HG03354 (cell line): ENCODE data around the gene CYLC2.

Experiments
- ATAC-seq: cut with Tn5 transposase; IDR thresholded peaks from one replicate; pipeline ENCODE4 v1.9.1; 2021; ENCODE audit warnings: mild to moderate bottlenecking; ENCODE audit not compliant: unreplicated experiment, poor library complexity, severe bottlenecking

CYLC2 gene, protein sequence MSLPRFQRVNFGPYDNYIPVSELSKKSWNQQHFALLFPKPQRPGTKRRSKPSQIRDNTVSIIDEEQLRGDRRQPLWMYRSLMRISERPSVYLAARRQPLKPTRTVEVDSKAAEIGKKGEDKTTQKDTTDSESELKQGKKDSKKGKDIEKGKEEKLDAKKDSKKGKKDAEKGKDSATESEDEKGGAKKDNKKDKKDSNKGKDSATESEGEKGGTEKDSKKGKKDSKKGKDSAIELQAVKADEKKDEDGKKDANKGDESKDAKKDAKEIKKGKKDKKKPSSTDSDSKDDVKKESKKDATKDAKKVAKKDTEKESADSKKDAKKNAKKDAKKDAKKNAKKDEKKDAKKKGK

DNA sequence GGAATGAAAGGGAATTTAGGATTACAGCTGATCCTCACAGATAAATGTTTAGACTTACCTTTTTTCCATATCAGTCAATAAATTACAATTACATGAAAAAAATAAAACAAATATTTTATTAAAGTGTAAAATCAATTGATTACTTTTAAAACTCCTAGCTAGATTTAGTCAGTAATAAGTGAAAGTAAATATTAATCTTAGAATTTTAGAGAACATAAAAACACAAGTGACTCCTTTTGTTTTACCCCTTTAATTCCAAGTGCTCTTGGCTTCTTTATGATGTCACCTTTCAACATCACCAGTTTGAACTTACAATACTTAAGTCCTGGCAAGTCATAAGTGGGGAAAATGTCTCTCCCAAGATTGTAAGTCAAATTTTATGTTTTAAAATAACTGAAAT, at the start of gene CYLC2:
CYLC2 (plus strand) TSS at position 301 of the 400 bp plus-strand sequence; CDS start at position 349, 48 bp downstream.
- no peak for ATAC-seq

DNA sequence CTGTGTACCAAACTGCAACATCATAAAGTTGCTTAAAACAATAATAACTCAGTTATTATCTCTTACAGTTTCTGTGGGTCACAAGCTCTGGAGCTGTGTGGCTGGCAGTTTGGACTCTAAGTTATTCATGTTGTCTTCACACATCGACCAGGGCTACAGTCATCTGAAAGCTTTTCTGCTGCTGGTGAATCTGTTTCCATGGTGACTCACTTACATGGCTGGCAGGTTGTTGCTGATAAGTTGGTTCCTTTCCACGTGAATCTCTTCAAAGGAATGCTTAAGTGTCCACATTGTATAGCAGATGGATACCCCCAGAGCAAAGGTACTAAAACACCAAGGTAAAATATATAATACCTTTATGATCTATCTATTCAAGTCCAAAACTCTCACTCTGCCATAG, 44.8 kb upstream of the CYLC2 start:
- no peak for ATAC-seq

DNA sequence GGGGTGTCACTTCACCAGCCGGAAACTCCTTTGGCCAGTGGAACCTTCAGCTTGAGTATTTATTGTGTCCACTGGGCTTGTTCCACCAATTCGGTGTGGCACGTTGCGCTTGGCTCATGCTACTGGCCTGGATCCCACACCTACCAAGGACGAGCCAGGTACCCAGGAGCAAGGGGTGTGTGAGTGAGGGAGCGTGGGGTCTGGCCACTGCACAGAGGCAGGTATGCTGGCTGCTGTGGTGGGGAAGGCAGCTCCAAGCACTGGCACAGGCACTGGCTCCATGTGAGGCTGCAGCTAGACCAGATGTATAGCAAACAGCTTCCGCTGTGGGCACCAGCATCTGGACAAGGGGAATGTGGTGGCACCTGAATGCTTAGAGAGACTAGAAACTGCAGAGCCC, 28.1 kb upstream of the CYLC2 start:
- no peak for ATAC-seq

DNA sequence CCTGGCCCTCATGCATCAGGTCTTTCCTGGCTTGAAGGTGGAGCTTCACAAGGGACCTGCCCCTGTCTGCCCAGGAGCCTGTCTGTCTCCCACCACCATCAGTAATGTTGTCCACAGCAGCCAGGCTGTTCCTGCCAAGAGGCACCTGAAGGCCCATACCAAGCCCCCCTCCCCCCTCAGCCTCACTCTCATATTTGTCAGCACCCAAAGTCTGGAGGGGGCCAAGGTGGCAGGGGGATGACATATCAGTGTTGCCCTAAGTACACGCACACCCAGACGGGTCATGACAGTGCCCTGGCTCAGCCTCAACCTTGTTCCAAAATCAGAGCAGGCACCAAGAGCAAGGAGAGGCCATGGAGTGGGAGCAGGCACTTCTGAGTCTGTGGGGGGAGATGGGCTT, 27.2 kb upstream of the CYLC2 start:
- no peak for ATAC-seq

DNA sequence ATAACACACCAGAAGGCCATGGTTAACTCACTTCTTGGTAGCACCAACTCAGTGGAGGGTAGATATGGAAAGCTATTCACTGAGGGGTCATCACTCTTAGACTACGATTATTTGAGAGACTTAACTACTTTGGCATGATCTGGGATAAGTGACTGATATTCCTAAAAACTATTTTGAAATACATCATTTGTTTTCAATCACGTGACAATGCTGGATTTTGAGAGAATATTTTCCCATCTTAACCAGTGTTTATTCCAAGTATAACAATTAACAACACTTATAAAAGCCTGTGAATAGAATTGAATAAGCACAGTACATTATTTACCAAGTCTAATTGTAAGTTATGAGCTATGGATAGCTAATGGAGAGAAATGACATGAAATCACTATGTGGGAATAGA, 22.4 kb upstream of the CYLC2 start:
- no peak for ATAC-seq

DNA sequence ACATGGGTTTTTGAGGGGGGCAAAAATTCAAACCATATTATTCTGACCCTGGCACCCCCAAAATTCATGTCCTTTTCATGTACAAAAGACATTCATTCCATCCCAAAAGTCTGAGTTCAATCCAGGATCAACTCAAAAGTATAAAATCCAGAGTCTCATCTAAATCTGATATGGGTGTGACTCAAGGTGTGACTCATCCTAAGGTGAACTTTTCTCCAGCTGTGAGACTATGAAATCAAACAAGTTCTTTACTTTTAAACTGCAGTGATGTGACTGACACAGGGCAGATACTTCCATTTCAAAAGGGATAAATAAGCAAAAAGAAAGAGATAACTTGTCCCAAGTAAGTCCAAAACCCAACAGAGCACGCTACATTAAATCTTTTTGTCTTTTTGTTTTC, 20.6 kb upstream of the CYLC2 start:
- ATAC-seq = no peak

DNA sequence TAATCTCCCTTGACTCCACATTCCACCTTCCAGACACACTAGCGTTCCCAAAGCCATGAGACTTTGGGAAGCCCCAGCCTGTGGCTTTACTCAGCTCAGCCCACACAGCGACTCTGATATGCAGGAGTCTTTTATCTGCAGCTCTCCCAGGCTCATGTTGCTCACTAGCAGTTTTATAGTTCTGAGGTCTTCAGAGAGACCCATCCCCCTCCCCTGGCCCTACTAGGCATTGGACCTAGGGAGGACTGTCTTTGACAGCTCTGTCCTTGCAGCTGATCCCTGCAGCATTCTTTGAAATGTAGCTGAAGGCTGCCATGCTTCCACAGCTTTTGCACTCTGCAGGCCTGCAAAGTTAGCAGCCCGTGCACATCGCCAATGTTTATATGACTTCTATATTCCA, 19.9 kb upstream of the CYLC2 start:
- ATAC-seq = no peak

DNA sequence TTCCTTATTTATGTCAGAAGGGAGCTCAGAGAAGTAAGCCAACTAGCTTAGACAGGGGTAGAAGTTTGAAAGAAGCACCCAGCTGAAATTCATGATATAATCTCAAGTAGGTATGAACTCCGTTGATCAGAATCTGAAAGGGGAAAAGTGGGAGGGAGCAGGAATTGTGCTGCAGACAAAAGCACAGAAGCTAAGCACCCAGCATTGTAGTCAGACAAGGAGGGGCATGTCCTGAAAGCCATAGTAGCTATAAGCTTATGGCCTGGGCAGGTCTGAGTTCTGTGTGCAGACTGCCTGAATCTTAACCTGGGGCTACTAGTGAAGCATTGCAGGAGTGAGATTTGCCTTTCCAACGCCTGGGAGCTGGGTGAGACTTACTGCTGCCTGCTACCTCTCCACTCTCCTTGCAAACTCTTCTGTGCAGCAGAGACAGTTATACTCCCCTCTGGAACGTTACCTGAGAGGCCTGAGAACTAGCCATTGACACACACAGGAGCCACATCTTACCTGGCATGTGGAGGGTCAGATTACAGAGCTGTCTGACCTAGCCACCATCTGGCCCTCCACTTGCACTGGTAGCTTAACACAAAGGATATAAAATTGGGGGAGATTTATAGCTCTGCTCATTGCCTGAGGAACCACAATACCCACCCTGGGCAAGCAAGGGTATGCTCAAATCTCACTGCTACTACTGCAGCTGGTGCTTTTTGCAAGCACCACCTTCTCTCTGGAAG, 9.8 kb upstream of the CYLC2 start:
- ATAC-seq = no peak

DNA sequence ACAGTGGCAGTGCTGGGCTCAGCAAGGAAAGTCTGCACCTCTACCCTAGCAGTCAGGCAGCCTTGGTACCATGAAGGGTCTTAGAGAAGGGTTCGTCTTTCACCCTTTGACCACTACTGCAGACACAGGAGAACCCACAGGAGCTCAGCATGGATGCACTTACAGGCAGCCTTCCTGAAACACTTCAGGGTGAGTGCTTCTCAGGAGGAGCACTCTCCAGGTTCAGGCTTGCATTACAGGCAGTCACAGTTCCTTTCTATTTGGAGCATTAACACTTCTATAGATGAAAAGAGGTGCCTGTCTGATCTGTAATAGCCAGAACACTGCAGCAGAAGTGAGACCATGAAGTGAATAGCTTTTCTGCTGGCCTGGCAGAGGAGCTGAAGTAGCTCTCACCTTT, 8.7 kb upstream of the CYLC2 start:
- no peak for ATAC-seq

DNA sequence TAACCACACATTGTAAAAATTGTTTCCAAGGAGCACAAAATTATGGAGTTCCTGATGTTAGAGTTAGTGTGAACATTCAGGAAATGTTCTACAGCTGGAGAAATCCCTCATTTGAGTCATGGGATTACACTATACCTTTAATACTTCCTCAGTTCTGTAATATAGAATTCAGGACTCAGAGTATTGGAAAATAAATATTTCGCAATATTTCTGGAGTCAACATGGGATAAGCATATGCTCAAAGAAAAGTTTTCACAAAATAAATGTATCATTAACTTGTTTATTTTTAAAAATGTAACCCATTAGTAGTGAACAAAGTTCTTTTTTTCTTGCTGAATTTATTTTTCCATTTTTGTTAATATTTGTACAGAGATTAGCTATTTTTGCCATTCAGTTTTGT, 8.6 kb downstream of the CYLC2 start:
- no peak for ATAC-seq

DNA sequence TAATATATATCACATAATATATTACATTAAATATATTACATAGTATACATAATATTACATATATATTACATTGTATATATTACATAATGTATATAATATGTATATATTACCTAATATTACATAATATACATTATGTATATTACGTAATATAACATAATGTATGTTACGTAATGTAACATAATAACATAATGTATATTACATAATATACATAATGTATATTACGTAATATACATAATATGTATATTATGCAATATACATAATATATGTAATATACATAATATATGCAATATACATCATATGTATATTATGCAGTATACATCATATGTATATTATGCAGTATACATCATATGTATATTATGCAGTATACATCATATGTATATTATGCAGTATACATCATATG, 19.1 kb downstream of the CYLC2 start:
- no peak for ATAC-seq

DNA sequence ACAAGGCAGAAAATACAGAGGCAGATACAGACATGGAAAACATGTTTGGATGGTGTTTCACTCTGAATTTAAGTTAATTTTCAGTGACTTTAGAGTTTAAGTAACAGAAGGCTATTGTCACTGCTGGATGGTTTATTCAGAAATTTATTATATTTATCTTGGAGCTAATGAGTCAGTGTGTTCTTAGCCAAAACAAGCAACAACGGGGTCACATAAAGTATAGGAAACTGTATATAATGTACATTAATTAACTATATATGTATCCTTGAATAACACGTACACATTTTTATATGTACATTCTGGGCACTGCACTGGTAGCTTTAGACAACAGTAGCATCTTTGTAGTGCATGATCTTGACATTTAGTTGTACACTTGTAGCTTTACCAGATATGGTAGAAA, 30.7 kb downstream of the CYLC2 start:
- no peak for ATAC-seq

DNA sequence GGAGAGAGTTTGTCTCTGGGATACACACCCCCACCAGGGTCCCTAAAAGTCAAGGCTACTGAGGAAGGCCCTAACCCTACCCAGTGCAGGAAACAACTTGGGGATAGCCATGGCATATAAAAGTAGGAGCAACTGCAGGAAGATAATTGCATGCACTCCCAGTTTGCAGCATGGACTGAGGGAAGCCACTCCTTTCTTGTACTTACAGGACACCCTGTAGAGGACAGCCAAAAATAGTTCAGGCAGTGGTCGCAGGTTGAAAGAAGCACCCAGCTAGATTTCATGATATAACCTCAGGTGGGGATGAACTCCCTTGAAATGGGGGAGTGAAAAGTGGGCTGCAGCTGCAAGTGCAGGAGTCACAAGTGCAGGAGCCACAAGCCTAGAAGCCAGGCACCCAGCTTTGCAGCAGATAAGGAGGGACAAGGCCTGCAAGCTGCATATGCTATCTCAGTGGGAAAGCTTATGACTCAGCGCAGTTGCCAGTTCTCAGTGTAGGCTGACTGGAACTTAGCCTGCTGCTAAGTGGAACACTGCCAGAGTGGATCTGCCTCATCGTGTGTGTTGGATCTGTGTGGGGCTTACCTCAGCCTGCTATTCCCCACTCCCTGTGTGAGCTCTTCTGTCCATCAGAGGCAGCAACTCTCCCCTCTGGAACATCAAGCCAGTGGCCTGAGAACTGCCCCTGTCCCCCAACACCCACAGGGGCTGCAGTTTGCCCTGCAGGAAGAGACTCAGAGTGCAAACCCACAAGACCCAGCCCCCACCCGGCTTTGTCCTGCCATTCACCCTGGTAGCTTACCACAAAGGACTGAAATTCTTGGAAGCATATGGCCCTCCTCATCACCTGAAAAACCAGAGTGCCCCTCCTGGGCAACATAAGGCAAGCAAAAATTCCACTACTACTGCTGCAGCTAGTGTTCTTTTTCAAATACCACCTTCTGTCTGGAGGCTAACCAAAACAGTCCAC, 42.7 kb downstream of the CYLC2 start:
- no peak for ATAC-seq

DNA sequence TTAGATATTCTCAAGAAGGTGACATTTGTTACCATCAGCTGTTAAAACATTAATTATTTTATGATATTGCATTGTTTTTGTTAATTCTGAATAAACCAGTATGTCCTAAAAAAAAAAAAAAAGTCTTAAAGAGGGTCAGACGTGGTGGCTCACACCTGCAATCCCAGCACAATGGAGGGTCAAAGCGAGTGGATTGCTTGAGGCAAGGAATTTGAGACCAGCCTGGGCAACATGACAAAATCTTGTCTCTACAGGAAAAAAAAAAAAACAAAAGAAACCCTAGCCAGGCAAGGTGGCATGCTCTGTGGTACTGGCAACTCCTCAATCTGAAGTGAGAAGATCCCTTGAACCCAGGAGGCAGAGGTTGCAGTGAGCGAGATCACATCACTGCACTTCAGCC, 46.8 kb downstream of the CYLC2 start:
- ATAC-seq = no peak
